ENCODE results near the gene FOXD3.

- TF ChIP-seq EP300 (IDR thresholded peaks at IDR 0.05) (no peak), CTCF (IDR thresholded peaks at IDR 0.05) (no peak)
Observed at GRCh38 chr1:63277195-63278192, 44.9 kb upstream of the FOXD3 start.
